ENCODE measurements around the gene VAV3. TPM values are rescaled to one million over a fixed set of nuclear protein-coding genes. Genes with fewer than 3 reads are reported as not detected.

Gene VAV3
- total and polyA plus RNA-seq, 2 experiments from 2014 or later, result under 0.01 to 0.24 TPM

DNA sequence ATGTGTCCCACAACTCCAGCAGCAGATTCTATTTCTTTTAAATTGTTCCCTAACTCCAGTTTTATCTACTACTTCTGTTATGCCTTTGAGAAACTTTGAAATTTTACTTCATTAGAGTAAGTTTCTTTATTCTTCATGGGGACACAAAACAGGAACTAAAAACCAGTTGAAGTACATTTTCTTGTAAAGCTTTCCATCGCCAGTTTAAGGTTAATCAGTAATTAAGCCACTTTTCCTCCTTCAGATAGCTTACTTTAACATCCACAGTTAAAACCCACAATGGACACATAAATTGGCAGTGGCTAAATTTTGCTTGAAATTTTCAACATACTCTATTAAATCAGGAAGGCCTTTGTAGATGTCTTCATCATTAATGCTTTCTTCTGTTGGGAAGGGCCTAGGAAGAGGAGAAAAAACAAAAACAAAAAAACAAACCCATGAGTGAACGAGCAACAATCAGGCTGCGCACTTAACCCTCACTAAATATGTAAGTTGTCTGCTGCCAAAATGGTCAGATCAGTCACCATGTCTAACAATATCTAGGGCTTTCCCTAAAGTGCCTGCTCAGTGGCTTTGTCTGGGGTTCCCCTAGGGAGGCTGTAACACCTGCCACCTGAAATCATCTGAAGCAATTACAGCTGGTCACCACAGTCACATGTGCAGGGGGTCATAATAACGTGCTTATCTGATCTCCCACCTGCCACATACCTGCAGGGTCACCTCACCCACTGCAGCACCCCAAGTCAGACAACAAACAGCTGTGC, 187.9 kb downstream of the VAV3 start:
- WGBS, 2 experiments (ENCODE audit: low coverage in 1 of 2, low lambda C conversion rate in 2 of 2, missing lambda C conversion rate in 2 of 2), result 65 to 73% methylated on average over 4 of the region's 4 CpGs
- Histone ChIP-seq H3K4me1 (ENCODE audit: insufficient read depth) (no peaks in the 10 kb centered on the region), H3F3A (ENCODE audit: insufficient read depth) (no peaks in the 10 kb centered on the region), H3K9me2 (ENCODE audit: insufficient read depth) (no peaks in the 10 kb centered on the region), H3K4me3 (no peak overlapping the region), H3K4me2 (ENCODE audit: unreplicated experiment) (no peak overlapping the region), H4K20me1 (ENCODE audit: insufficient read depth) (no peaks in the 10 kb centered on the region), H2AFZ (no peak overlapping the region), H3K27me3 (replicated peaks; ENCODE audit: insufficient read depth) (no peaks in the 10 kb centered on the region; the same call in 1 of the 2 replicates), H3K9ac (no peak overlapping the region), H3K27ac (no peak overlapping the region), H3K36me3 (ENCODE audit: low read depth) (no peaks in the 10 kb centered on the region), H3K9me3 (ENCODE audit: low read depth) (no peaks in the 10 kb centered on the region), H3K79me2 (ENCODE audit: insufficient read depth) (no peaks in the 10 kb centered on the region)
- no peak for DNase-seq
- TF ChIP-seq EZH2 (IDR thresholded peaks at IDR 0.05; ENCODE audit: insufficient read depth, poor library complexity, severe bottlenecking) (no peak), EZH2phosphoT487 (IDR thresholded peaks at IDR 0.05; ENCODE audit: insufficient read depth, low read depth) (no peak)
- in situ Hi-C loops (cut with MboI), result no loop called here

DNA sequence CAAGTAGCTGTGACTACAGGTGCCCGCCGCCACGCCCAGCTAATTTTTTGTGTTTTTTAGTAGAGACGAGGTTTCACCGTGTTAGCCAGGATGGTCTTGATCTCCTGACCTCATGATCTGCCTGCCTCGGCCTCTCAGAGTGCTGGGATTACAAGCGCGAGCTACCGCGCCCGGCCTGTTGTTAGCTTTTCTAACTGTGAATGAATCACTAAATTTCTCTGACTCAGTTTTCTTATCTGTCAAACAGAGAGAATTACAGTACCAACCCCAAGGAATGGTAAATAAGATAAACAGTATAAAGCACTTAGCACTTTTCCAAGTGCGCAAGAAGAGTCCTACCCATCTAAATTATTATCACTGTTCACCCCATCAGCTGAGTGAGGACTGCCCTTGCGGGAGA, 193.6 kb downstream of the VAV3 start:
- no peak for TF ChIP-seq EZH2phosphoT487 (IDR thresholded peaks at IDR 0.05; ENCODE audit: insufficient read depth, low read depth)
- no peak for TF ChIP-seq EZH2 (IDR thresholded peaks at IDR 0.05; ENCODE audit: insufficient read depth, poor library complexity, severe bottlenecking)
- no peaks in the 10 kb centered on the region for H4K20me1 ChIP-seq (ENCODE audit: insufficient read depth)
- no peaks in the 10 kb centered on the region for H3F3A ChIP-seq (ENCODE audit: insufficient read depth)
- DNase-seq, result no peak
- in situ Hi-C loops (cut with MboI), result loop anchor here (25.0 kb wide), 1 partner anchor 1784 kb away; no protein-coding TSS in a partner anchor
- H3K27ac ChIP-seq, result no peak overlapping the region
- no peaks in the 10 kb centered on the region for H3K36me3 ChIP-seq (ENCODE audit: low read depth)
- H3K4me1 ChIP-seq (ENCODE audit: insufficient read depth), result no peaks in the 10 kb centered on the region
- no peaks in the 10 kb centered on the region for H3K27me3 ChIP-seq (replicated peaks; ENCODE audit: insufficient read depth)
- no peaks in the 10 kb centered on the region for H3K79me2 ChIP-seq (ENCODE audit: insufficient read depth)
- H3K9ac ChIP-seq, result no peak overlapping the region
- H3K4me2 ChIP-seq (ENCODE audit: unreplicated experiment), result no peak overlapping the region
- no peak overlapping the region for H3K4me3 ChIP-seq
- 88 to 89% methylated on average over 13 of the region's 13 CpGs for WGBS, 2 experiments (ENCODE audit: low coverage in 1 of 2, low lambda C conversion rate in 2 of 2, missing lambda C conversion rate in 2 of 2)
- no peak overlapping the region for H2AFZ ChIP-seq
- no peaks in the 10 kb centered on the region for H3K9me3 ChIP-seq (ENCODE audit: low read depth)
- H3K9me2 ChIP-seq (ENCODE audit: insufficient read depth), result no peaks in the 10 kb centered on the region

DNA sequence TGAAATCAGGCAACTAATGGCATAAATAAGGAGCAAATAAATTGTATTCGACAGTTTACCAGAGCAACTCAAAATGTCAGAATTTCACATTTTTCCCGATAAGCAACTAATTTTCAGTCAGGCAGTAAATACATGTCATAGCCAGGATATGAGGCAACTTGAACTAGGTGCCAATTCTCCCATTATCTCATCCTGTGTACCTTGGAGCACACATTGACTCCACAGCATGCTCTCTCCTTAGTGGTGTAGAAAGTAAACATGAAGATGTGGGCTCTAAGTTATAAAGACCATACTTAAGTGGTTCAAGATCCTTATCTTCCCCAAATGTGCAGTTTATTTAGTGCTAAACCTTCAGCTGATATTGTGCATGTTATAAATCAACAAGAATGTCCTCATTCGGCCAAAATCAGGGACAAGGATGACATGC, 197.8 kb downstream of the VAV3 start:
- TF ChIP-seq EZH2phosphoT487 (IDR thresholded peaks at IDR 0.05; ENCODE audit: insufficient read depth, low read depth) (no peak), EZH2 (IDR thresholded peaks at IDR 0.05; ENCODE audit: insufficient read depth, poor library complexity, severe bottlenecking) (no peak)
- Histone ChIP-seq H3K4me2 (ENCODE audit: unreplicated experiment) (no peak overlapping the region), H3K27ac (no peak overlapping the region), H3K9ac (no peak overlapping the region), H3K36me3 (ENCODE audit: low read depth) (no peaks in the 10 kb centered on the region), H3K79me2 (ENCODE audit: insufficient read depth) (no peaks in the 10 kb centered on the region), H3K9me2 (ENCODE audit: insufficient read depth) (no peaks in the 10 kb centered on the region), H2AFZ (no peak overlapping the region), H3F3A (ENCODE audit: insufficient read depth) (no peaks in the 10 kb centered on the region), H4K20me1 (ENCODE audit: insufficient read depth) (no peaks in the 10 kb centered on the region), H3K4me3 (no peak overlapping the region), H3K27me3 (replicated peaks; ENCODE audit: insufficient read depth) (no peaks in the 10 kb centered on the region; the same call in 1 of the 2 replicates), H3K4me1 (ENCODE audit: insufficient read depth) (no peaks in the 10 kb centered on the region), H3K9me3 (ENCODE audit: low read depth) (no peaks in the 10 kb centered on the region)
- in situ Hi-C loops (cut with MboI), result loop anchor here (25.0 kb wide), 1 partner anchor 1780 kb away; no protein-coding TSS in a partner anchor
- DNase-seq, result no peak
- WGBS, 2 experiments (ENCODE audit: low coverage in 1 of 2, low lambda C conversion rate in 2 of 2, missing lambda C conversion rate in 2 of 2), result 31 to 35% methylated on average over 3 of the region's 3 CpGs

DNA sequence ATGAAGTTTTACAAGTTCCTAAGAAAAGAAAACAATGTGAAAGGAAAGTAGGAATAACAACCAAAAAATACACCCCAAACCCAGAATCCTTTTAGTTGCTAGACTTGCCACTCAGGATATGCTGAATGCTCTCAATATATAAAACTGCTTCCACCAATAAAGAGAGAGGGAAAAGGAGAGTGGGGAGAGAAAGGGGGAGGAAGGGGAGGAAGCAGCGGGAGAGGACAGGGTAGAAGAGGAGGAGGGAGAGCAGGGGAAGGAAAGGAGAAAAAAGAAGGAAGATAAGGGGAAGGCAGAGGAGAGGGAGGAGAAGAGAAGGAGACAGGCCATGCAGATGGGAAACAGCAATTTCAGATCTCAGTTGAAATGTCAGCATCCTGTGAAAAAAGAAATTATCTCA, 198.4 kb downstream of the VAV3 start:
- 54 to 70% methylated on average over 1 of the region's 1 CpG for WGBS, 2 experiments (ENCODE audit: low coverage in 1 of 2, low lambda C conversion rate in 2 of 2, missing lambda C conversion rate in 2 of 2)
- no peaks in the 10 kb centered on the region for H3K36me3 ChIP-seq (ENCODE audit: low read depth)
- no peaks in the 10 kb centered on the region; the same call in 1 of the 2 replicates for H3K27me3 ChIP-seq (replicated peaks; ENCODE audit: insufficient read depth)
- H3K4me3 ChIP-seq, result no peak overlapping the region
- in situ Hi-C loops (cut with MboI), result loop anchor here (25.0 kb wide), 1 partner anchor 1779 kb away; no protein-coding TSS in a partner anchor
- H3K27ac ChIP-seq, result no peak overlapping the region
- TF ChIP-seq EZH2phosphoT487 (IDR thresholded peaks at IDR 0.05; ENCODE audit: insufficient read depth, low read depth), result no peak
- no peaks in the 10 kb centered on the region for H3K79me2 ChIP-seq (ENCODE audit: insufficient read depth)
- no peaks in the 10 kb centered on the region for H3K4me1 ChIP-seq (ENCODE audit: insufficient read depth)
- no peak overlapping the region for H2AFZ ChIP-seq
- no peak overlapping the region for H3K9ac ChIP-seq
- H3F3A ChIP-seq (ENCODE audit: insufficient read depth), result no peaks in the 10 kb centered on the region
- H3K9me3 ChIP-seq (ENCODE audit: low read depth), result no peaks in the 10 kb centered on the region
- H3K9me2 ChIP-seq (ENCODE audit: insufficient read depth), result no peaks in the 10 kb centered on the region
- H4K20me1 ChIP-seq (ENCODE audit: insufficient read depth), result no peaks in the 10 kb centered on the region
- no peak overlapping the region for H3K4me2 ChIP-seq (ENCODE audit: unreplicated experiment)
- DNase-seq, result no peak
